NCI-H345 (cell line): Measurements from ENCODE around the gene WDR4.
"Not testable (repeated sequence)": the region's sequence is repeated elsewhere in the genome, so short reads cannot be mapped to it uniquely, and the experiment has no call there.

ENCODE experiments used
- DNase-seq: peaks from one replicate; lab custom pipeline; 2025; lab: John Stamatoyannopoulos, UW

The WDR4 gene

DNA sequence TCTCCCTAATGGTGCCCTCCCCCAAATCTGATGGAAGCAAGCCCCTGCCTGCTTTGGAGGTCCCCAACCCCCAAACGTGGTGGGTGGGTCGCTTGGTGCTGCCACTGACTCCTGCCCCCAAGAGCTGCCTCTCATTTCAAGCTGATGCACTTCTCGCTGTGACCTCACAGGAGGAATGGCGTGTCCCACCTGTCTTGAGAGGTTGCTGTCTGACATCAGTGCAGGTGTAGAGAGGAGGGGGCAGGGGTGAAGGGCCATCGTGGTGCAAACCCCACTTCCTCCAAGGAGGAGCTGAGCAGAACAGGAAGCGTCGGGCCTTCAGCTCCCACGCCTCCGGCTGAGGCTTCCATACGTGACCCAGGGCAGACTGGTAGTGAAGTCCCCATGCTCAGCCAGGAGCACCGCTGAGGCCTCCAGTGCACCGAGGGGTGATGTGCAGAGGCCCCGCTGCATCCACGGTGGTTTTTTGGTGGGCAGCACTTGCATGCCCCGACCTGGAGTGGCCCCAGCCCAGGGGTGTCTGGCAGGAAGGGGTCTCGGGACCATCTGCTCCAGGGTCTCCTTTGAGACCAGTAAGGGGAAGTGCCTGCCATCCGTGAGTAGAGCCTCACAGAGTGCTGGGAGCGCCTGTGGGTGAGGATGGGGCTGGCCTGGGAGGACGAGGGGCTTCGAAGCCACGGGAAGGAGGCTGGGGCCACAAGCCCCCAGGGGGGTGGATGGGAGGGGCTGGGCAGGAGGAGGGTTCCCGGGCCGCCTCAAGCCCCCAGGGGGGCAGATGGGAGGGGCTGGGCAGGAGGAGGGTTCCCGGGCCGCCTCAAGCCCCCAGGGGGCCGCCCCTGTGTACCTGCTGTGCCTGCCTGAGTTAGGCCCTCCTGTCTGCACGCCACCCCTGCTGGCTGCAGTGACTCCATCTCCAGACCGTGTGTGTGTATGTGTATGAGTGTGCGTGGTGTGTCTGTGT lies 39.8 kb downstream of the WDR4 start:
- DNase-seq: no peak

DNA sequence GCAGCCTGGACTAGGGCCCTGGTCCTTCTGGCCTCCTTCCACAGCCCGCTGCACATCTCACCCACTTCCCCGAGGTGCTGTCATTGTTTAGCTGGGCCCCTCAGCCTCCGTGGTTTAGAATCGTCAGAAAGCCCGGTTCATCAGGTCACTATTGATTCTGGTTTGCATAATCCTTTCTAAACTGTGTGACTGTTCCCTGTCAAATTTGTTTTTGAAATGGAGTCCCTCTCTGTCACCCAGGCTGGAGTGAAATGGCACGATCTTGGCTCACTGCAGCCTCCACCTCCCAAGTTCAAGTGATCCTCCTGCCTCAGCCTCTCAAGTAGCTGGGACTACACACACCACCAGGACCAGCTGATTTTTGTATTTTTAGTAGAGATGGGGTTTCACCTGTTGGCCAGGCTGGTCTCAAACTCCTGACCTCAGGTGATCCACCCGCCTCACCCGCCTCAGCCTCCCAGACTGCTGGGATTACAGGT lies 41.1 kb downstream of the WDR4 start:
- not testable (repeated sequence) for DNase-seq

DNA sequence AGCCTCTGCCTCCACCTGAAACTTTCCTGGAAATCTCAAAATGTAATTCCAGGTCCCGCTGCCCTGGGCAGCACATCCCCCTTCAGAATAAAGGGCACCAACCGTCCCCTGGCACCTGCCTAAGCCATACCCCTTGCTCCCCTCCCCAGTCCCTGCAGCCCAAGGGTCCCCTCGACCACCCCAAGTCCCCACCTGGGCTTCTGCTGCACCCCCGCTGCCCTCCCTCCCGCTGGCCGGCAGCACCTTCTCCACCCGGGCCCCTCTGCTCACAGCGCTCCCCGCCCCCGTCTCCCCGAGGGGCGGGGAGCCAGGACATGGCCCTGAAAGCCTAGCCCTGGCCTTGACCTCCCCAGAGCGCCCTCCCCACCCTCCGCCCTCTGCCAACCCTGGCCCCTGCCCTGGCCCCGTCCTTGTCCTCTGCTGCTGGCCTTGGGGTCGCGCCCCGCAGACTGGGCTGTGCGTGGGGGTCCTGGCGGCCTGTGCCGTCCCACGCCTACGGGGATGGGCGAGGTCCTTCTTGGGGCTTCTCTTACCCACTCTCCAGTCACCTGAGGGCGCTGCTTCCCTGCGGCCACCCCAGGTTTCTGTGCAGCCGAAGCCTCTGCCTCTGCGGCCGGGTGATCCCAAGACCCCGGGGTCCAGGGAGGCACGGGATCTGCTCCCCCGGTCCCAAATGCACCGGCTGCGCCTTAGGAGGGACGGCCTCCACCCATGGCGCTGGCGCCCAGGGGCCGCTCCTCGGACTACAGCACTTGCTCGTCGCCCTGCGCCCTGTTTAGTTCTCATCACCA lies 41.7 kb downstream of the WDR4 start:
- no peak for DNase-seq

DNA sequence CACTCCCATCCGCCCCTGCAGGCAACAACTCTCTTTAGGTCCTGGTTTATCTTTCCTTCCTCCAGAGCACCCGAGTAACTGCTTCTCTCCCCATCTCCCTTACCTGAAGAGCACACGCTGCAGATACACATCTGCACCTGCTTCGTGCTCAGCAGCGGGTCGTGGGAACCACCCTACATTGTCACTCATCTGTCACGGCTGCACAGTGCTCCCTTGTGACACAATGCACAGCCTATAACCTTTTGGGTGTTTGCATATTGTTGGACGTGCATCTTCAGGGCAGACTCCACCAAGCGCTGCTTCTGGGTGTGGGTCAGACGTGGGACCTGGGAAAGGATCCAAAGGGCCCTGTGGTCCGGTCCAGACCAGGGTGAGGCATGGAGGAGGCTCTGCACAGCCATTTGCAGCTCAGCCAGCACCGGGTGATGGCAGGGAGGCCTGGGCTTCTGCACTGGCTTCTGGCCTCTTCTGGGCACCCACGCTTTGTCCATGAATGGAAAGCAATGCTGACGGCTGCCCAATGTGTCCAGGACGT lies 42.5 kb downstream of the WDR4 start:
- DNase-seq: no peak

GRCh38 chr21:42836402-42836666 lies 43.0 kb downstream of the WDR4 start:
- no peak for DNase-seq

DNA sequence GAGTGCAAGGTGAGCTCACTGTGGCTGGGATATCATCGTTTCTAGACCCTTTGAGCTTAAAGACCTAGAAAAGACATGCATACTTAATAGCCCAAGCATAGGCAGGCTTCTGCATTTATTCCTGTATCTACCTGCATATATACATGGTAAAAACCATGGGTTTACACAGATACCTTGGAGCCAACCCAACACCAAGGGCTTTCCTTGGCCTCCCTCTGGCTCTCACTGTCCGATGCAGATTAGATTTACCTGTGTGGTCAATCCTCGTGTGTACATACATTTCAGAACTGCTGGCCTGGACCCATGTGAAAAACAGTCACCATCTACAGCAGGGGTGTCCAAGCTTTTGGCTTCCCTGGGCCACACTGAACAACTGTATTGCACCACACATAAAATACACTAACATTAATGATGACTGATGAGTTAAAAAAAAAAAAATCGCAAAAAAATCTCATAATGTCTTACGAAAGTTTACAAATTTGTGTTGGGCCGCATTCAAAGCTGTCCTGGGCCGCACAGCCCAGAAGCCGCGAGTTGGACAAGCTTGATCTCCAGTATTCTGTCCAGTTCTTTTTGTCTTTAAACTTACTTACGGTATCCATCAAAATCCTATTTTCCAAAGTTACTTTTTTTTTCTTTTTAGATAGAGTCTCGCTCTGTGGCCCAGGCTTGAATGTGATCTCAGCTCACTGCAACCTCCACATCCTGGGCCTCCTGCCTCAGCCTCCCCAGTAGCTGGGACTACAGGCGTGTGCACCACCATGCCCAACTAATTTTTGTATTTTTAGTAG lies 43.5 kb downstream of the WDR4 start:
- DNase-seq: no peak

DNA sequence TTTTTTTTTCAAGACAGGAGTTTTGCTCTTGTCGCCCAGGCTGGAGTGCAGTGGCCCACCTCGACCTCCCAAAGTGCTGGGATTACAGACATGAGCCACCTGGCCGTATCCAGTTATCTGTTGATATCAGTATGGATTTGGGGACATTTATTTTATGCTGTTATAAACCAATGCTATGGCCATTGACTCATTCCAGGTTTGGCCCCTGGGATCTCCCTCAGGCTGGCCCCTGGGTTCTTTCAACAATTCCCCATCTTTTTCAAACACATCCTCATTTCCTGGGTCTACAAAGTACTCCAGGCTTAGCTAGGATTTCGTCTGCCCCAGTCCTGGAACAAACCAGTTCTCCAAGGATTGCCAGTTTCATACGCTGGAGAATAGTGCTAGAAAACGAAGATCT lies 44.1 kb downstream of the WDR4 start:
- DNase-seq: no peak

DNA sequence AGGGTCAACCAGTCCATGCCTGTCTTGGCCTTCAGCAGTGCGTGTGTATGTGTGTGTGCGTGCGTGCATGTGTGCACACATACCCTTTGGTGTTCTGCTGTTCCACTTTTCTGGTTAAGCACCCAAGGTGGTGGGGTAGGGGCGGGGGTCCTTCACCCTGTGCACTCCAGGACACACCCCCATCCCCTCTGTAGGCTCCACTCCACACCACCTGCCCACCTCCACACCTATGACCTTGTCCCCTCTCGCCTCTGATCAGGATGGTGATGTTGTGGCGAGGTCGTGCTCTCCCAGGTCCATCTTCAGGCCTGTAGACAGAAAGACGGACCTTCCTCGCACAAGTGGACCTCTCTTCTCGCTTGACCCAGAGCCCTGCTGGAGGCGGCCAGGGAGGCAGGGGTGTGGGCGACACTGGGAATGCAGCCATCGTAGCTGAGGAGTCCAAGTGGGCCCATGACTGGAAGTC lies 44.6 kb downstream of the WDR4 start:
- DNase-seq: no peak

DNA sequence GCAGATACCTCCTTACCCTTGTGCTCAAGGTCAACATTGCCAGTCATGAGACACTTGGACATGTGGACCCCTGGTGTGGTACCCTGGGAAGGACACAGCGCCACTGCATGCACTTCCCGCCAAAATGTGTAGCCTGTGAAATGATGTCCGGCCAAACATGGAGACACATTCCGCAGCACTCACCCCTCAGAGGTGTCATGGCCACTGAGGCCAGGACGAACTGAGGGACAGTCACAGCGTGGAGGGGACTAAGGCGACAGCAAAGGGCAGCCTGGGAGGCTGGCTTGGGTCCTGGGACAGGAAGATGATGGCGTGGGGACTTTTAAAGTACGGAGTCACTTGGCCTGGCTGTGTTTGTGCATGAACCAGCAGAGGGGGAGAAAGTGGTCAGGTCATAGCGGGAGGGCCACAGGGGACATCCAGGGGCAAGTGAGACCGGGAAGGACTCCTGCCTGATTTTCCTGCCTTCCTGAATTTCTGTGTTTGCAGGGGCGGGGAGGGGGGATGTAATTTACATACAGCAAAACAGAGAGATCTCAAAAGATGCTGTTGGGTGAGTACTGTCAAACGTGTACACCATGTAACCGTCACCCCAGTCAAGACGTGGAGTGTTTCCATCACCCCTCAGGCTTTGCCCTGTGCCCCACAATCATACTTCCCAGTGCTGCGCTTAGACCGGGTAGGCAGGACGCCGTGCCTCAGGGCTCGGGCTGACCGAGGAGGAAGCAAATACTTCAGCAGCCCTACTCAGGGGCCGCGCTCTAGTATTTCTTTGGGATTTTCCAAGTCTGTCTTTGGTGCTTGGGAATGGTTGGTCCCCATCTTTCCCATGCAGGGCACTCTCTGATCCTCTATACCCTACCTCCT lies 45.2 kb downstream of the WDR4 start:
- no peak for DNase-seq

DNA sequence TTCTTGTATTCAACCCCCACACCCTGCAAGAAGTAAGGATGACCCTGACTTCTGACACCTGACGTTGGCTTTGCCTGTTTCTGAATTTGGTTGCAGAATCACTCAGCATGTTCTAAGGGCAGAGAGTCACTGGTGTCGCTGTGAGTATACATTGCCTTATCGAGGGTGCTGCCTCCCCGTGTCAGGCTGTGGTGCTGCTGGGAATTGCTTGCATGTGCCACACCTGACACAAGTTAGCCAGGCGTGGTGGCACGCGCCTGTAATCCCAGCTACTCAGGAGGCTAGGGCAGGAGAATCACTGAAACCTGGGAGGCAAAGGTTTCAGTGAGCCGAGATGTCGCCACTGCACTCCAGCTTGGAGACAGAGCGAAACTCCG lies 45.9 kb downstream of the WDR4 start:
- peak; percentile 54 for DNase-seq

GRCh38 chr21:42832321-42832630 lies 47.1 kb downstream of the WDR4 start:
- not testable (repeated sequence) for DNase-seq

DNA sequence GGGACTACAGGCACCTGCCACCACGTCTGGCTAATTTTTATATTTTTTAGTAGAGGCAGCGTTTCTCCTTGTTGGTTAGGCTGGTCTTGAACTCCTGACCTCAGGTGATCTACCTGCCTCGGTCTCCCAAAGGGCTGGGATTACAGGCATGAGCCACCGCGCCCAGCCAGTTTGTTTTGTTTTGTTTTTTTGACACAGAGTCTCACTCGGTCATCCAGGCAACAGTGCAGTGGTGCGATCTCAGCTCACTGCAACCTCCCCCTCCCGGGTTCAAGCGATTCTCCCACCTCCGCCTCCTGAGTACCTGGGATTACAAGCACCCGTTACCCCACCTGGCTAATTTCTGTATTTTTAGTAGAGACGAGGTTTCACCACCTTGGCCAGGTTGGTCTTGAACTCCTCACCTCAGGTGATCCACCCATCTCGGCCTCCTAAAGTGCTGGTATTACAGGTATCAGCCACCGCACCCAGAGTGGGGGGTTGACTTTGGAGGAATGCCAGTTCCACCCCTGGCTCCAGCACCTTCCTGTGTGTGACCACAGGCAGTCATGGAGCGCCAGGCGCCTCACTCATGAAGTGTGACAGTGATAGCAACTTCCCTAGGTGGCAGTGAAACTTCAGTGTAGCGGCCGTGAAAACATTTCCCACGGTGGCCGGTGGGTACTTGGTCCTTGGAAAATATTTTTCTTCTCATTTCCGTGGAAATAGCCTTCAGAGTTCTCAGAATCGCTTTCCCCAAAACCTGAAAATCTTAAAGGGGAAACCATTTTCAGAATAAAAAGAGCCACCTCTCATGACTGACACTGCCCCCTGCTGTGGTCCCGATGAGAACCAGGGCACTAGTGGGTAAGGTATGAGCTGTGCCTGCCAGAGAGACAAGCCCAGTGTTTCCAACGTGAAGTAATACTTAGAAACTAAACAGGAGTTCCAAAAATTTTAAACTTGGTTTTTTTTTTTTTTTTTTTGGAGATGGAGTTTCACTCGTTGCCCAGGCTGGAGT lies 48.6 kb downstream of the WDR4 start:
- DNase-seq: peak; percentile 8

DNA sequence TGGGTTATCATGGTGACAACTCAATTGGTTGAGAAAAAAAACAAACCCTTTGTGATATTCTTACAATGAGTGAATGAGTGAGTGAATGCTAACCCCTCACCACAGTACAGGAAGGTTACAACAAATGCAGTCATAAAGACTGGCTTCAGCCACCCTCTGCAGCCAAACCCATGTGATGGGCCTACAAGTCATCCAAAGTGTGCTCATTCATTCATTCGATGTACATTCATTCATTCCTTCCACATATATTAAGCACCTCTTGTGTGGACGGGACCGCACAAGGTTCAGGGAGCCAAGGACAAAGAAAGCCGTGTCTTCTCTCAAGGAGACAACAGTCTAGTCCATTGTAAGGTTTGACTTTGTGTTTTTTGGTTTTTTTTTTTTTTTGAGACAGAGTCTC lies 49.4 kb downstream of the WDR4 start:
- DNase-seq: no peak

- no peak for DNase-seq
These were observed 49.9 kb downstream of the WDR4 start for GRCh38 chr21:42829417-42829816.

DNA sequence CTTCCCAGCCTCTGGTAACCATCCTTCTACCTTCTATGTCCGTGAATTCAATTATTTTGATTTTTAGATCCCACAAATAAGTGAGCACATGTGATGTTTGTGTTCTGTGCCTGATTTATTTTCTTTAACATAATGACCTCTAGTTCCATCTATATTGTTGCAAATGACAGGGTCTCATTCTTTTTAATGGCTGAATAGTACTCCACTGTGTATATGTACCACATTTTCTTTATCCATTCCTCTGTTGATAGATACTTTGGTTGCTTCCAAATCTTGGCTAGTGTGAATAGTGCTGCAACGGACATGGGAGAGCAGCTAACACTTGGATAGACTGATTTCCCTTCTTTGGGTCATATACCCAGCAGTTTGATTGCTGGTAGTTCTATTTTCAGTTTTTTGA lies 51.8 kb downstream of the WDR4 start:
- no peak for DNase-seq

GRCh38 chr21:42820616-42821465 lies 58.5 kb downstream of the WDR4 start:
- no peak for DNase-seq

DNA sequence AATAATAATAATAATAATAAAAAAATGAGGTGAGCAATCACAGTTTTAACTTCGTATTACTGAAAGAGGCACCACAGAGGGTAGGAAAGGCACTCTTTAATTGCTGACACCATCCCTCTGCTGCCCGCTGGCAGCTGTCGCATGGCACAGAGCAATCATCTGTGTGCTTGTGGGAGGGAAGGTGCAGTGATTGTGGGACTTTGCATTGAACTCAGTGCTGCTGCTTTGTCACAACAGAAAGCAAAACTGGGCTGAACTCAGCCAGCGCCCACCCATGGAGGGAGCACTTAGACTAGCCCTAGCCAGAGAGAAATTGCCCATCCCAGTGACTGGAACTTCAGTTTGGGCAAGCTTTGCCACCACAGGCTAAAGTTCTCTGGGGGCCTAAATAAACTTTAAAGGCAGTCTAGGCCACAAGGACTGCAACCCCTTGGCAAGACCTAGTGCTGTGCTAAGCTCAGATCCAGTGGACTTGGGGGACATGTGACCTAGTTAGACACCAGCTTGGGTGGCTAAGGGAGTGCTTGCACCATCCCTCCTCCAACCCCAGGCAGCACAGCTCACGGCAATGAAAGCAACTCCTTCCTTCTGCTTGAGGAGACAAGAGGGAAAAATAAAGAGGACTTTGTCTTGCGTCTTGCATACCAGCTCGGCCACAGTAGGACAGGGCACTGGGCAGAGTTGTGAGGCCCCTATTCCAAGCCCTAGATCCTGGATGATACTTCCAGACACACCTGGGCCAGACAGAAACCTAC lies 59.3 kb downstream of the WDR4 start:
- DNase-seq: no peak

- peak; percentile 57 for DNase-seq
These were observed 61.0 kb downstream of the WDR4 start for GRCh38 chr21:42818328-42818749.
